B cell (primary cell): ENCODE data around the gene HSD17B12. TPM values are rescaled to one million over a fixed set of nuclear protein-coding genes. Genes with fewer than 3 reads are reported as not detected.

Experiments
- ATAC-seq: fragments of 200-7000 bp; cut with Tn5 transposase; one replicate; pipeline ENCODE4 v1.10.0; 2021; ENCODE audit warnings: low read depth, mild to moderate bottlenecking, moderate number of reproducible peaks, moderate library complexity
- CTCF ChIA-PET: fragments of 350-600 bp; sonication (Branson Sonifier 250); formaldehyde crosslinking; loops from one replicate; lab custom pipeline; 2021; ENCODE audit warnings: antibody characterized with exemption, inconsistent platforms; lab: Charles Lee
- POLR2A ChIA-PET: fragments of 350-600 bp; sonication (Branson Sonifier 250); formaldehyde crosslinking; loops from one replicate; lab custom pipeline; 2021; ENCODE audit warnings: antibody characterized with exemption; lab: Charles Lee
- DNase-seq: peaks from one replicate; pipeline ENCODE4 v3.0.0; 2013
- H2AFZ ChIP-seq: 2 replicates; pipeline ENCODE4 v1.6.1; 2012; ENCODE audit warnings: mild to moderate bottlenecking, low read depth, low read length; ENCODE audit not compliant: insufficient read depth, poor library complexity, severe bottlenecking
- H3K27ac ChIP-seq, 2 donors: 1 replicate in 1 of 2; 2 replicates in 1 of 2; pipeline ENCODE4 v1.5.1; 2012 to 2013; ENCODE audit warnings: low read length in 2 of 2, mild to moderate bottlenecking in 2 of 2, moderate library complexity in 1 of 2
- H3K27me3 ChIP-seq, 4 experiments: fragments of 200-600 bp in 1 of 4; sonication (generic) in 1 of 4; replicated peaks in 1 of 4; 1 replicate in 2 of 4; 2 replicates in 2 of 4; pipeline versions ENCODE4 v1.6.1 to v1.7.0; 2013 to 2016; ENCODE audit warnings: low read length in 3 of 4, mild to moderate bottlenecking in 2 of 4, mixed read lengths in 1 of 4, moderate library complexity in 1 of 4; ENCODE audit not compliant: insufficient read depth in 4 of 4, control insufficient read depth in 3 of 4; ENCODE audit errors: control extremely low read depth in 1 of 4
- H3K36me3 ChIP-seq, 2 experiments: replicated peaks in 1 of 2; 1 replicate in 1 of 2; 2 replicates in 1 of 2; pipeline versions ENCODE4 v1.6.1 to v1.7.1; 2013; ENCODE audit warnings: low read length in 1 of 2; ENCODE audit not compliant: insufficient read depth in 2 of 2, control insufficient read depth in 1 of 2; ENCODE audit errors: control extremely low read depth in 1 of 2, extremely low read depth in 1 of 2
- H3K4me1 ChIP-seq, 2 donors: fragments of 200-600 bp in 1 of 2; sonication (generic) in 1 of 2; 1 replicate in 1 of 2; 2 replicates in 1 of 2; pipeline versions ENCODE4 v1.5.1 to v1.6.1; 2013 to 2017; ENCODE audit warnings: low read length in 2 of 2; ENCODE audit not compliant: control insufficient read depth in 2 of 2, insufficient read depth in 2 of 2
- H3K4me2 ChIP-seq: replicated peaks from 2 replicates; pipeline ENCODE3; 2012; ENCODE audit warnings: mild to moderate bottlenecking, low read depth, low read length; ENCODE audit not compliant: poor library complexity, severe bottlenecking
- H3K4me3 ChIP-seq, 5 experiments: fragments of 200-600 bp in 1 of 5; sonication (generic) in 1 of 5; 1 replicate in 3 of 5; 2 replicates in 2 of 5; pipeline versions ENCODE4 v1.5.1 to v1.7.0; 2011 to 2016; ENCODE audit warnings: low read length in 4 of 5, mild to moderate bottlenecking in 4 of 5, low read depth in 2 of 5, control low read depth in 1 of 5, moderate library complexity in 1 of 5; ENCODE audit not compliant: insufficient read depth in 1 of 5; ENCODE audit errors: control extremely low read depth in 1 of 5, extremely low read depth in 1 of 5
- H3K79me2 ChIP-seq: fragments of 200-600 bp; sonication (generic); one replicate; pipeline ENCODE4 v1.6.0; 2016; ENCODE audit warnings: low read length; ENCODE audit not compliant: control insufficient read depth, insufficient read depth
- H3K9ac ChIP-seq: fragments of 200-600 bp; sonication (generic); 2 replicates; pipeline ENCODE4 v1.6.1; 2017; ENCODE audit warnings: mild to moderate bottlenecking, low read length, moderate library complexity
- H3K9me3 ChIP-seq, 3 donors: one replicate each; pipeline versions ENCODE4 v1.6.1 to v1.7.1; 2013; ENCODE audit warnings: low read length in 2 of 3; ENCODE audit not compliant: control insufficient read depth in 2 of 3, insufficient read depth in 1 of 3; ENCODE audit errors: control extremely low read depth in 1 of 3
- H4K20me1 ChIP-seq: 2 replicates; pipeline ENCODE4 v1.6.0; 2012; ENCODE audit warnings: mild to moderate bottlenecking, low read length; ENCODE audit not compliant: insufficient read depth, control insufficient read depth, poor library complexity, severe bottlenecking
- H3K27ac Mint-ChIP-seq: one replicate; pipeline ENCODE4 v1.8.0; 2021; ENCODE audit warnings: mixed read lengths
- H3K27me3 Mint-ChIP-seq: one replicate; pipeline ENCODE4 v1.8.0; 2021; ENCODE audit warnings: mixed read lengths
- H3K4me1 Mint-ChIP-seq: one replicate; pipeline ENCODE4 v1.8.0; 2021; ENCODE audit warnings: mixed read lengths
- H3K4me3 Mint-ChIP-seq: one replicate; pipeline ENCODE4 v1.8.0; 2021; ENCODE audit warnings: mixed read lengths
- H3K9me3 Mint-ChIP-seq: one replicate; pipeline ENCODE4 v1.8.0; 2022; ENCODE audit warnings: mixed read lengths; ENCODE audit not compliant: insufficient read depth
- EZH2 ChIP-seq: IDR thresholded peaks from 2 replicates; pipeline ENCODE4 v1.6.1; 2012; ENCODE audit warnings: borderline replicate concordance, low read depth, mild to moderate bottlenecking, moderate library complexity, low read length; ENCODE audit not compliant: insufficient read depth, poor library complexity, severe bottlenecking
- WGBS: methylation state at CpG from one replicate; pipeline ENCODE4 v1.1.5; 2013; ENCODE audit warnings: missing lambda C conversion rate; ENCODE audit not compliant: insufficient coverage; 5-methylcytosine and 5-hydroxymethylcytosine counted together
- intact Hi-C: fragments of 100-400 bp; cut with micrococcal nuclease; formaldehyde crosslinking; loops from one replicate; pipeline ENCODE4 v1.10.0; 2022
- polyA plus RNA-seq: library from polyadenylated mRNA; depleted of rRNA; stranded (reverse); fragments of >200 nt; gene quantifications from 2 replicates; pipeline ENCODE4 v1.2.3, GENCODE V29; 2012
- total RNA-seq, 2 donors: library from RNA; stranded (reverse); fragments of 120-200 nt in 1 of 2; gene quantifications; 1 replicate in 1 of 2; 2 replicates in 1 of 2; pipeline versions ENCODE4 v1.2.3 to v1.2.4, GENCODE V29; 2013 to 2022
- TF ChIP-seq, protein P1 (sequence below): fragments of 200-600 bp; IDR thresholded peaks from one replicate; pipeline ENCODE4 v1.8.0; 2022; ENCODE audit warnings: antibody characterized with exemption, mild to moderate bottlenecking

HSD17B12 gene
- total and polyA plus RNA-seq, 2 donors (not counting 1 experiment from before 2014, with no cell fraction given): 13.1 to 34.6 TPM

DNA sequence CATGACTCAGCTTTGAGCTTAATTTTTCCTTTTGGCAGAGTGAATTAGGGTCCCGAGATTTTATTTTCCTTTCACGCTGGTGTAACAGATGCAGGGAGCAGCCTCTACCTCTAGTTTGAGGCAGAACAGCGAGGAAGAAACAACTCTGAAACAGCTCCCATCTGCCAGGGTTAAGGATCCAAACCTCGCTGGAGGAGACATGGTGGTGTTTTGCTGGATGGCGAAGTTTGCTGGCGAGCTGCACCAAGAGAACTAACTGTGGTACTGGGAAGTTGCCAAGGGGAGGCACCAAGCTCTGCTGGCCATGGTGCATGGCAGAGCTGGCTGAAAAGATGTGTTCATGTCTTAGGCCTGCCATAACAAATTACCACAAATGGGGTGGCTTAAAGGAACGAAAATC is 192.5 kb downstream of the HSD17B12 start:
- POLR2A ChIA-PET: no interaction called here
- H4K20me1 ChIP-seq: no peaks in the 10 kb centered on the region
- H3K4me3 ChIP-seq: no peak overlapping the region
- no peaks in the 10 kb centered on the region for H3K79me2 ChIP-seq
- peaks cover 74% of the 10 kb centered on the region for H3K27me3 Mint-ChIP-seq
- H3K4me1 Mint-ChIP-seq: peaks cover 7% of the 10 kb centered on the region
- peaks cover 0 to 4% (median 0%) of the 10 kb centered on the region in 3 donors for H3K9me3 ChIP-seq
- peaks cover 0 to 49% (median 28%) of the 10 kb centered on the region in 4 experiments for H3K27me3 ChIP-seq
- peaks cover 4 to 6% of the 10 kb centered on the region in 2 donors for H3K4me1 ChIP-seq
- no peak overlapping the region for H2AFZ ChIP-seq
- ATAC-seq (no peak), DNase-seq (no peak)
- intact Hi-C loops: no loop called here
- H3K27ac Mint-ChIP-seq: no peak overlapping the region
- no peak for TF ChIP-seq EZH2
- TF ChIP-seq, protein P1, sequence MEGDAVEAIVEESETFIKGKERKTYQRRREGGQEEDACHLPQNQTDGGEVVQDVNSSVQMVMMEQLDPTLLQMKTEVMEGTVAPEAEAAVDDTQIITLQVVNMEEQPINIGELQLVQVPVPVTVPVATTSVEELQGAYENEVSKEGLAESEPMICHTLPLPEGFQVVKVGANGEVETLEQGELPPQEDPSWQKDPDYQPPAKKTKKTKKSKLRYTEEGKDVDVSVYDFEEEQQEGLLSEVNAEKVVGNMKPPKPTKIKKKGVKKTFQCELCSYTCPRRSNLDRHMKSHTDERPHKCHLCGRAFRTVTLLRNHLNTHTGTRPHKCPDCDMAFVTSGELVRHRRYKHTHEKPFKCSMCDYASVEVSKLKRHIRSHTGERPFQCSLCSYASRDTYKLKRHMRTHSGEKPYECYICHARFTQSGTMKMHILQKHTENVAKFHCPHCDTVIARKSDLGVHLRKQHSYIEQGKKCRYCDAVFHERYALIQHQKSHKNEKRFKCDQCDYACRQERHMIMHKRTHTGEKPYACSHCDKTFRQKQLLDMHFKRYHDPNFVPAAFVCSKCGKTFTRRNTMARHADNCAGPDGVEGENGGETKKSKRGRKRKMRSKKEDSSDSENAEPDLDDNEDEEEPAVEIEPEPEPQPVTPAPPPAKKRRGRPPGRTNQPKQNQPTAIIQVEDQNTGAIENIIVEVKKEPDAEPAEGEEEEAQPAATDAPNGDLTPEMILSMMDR: no peak
- CTCF ChIA-PET: no interaction called here
- peaks cover under 1% of the 10 kb centered on the region for H3K9me3 Mint-ChIP-seq
- no peak overlapping the region for H3K9ac ChIP-seq
- no peak overlapping the region for H3K4me3 Mint-ChIP-seq
- no peak overlapping the region for H3K4me2 ChIP-seq
- H3K36me3 ChIP-seq: no peaks in the 10 kb centered on the region
- H3K27ac ChIP-seq: no peak overlapping the region
- 84% methylated on average over 7 of the region's 7 CpGs for WGBS

- H3K4me1 Mint-ChIP-seq: peaks cover 2% of the 10 kb centered on the region
- WGBS: 100% methylated on average over 1 of the region's 3 CpGs
Observed at GRCh38 chr11:43874078-43874477, 193.5 kb downstream of the HSD17B12 start.

More at GRCh38 chr11:43874078-43874477, 193.5 kb downstream of the HSD17B12 start:
- Mint-ChIP-seq H3K27ac (no peak overlapping the region), H3K9me3 (peaks cover 2% of the 10 kb centered on the region), H3K4me3 (no peak overlapping the region), H3K27me3 (peaks cover 77% of the 10 kb centered on the region)
- H3K36me3 ChIP-seq: no peaks in the 10 kb centered on the region
- TF ChIP-seq, protein P1: no peak
- no peak for TF ChIP-seq EZH2
- no peak for DNase-seq
- no peak overlapping the region for H3K4me3 ChIP-seq
- no peak overlapping the region for H3K27ac ChIP-seq
- H3K4me1 ChIP-seq: peaks cover 3 to 4% of the 10 kb centered on the region in 2 donors
- H3K9me3 ChIP-seq: peaks cover 0 to 4% (median 0%) of the 10 kb centered on the region in 3 donors
- ATAC-seq: no peak
- H3K9ac ChIP-seq: no peak overlapping the region
- ChIA-PET CTCF (interaction anchor here (0.8 kb wide), 1 partner anchor 115 kb away, joined by 4 read pairs; no protein-coding TSS in a partner anchor), POLR2A (no interaction called here)
- no peaks in the 10 kb centered on the region for H3K79me2 ChIP-seq
- H2AFZ ChIP-seq: no peak overlapping the region
- H4K20me1 ChIP-seq: no peaks in the 10 kb centered on the region
- intact Hi-C loops: no loop called here
- peaks cover 0 to 55% (median 29%) of the 10 kb centered on the region in 4 experiments for H3K27me3 ChIP-seq
- H3K4me2 ChIP-seq: no peak overlapping the region
